PFSK-1 (cell line): ENCODE results near the gene CNTN5.

Experiments used
- FOXP2 ChIP-seq: optimal IDR thresholded peaks from 2 replicates; pipeline ENCODE3; 2011; ENCODE audit warnings: borderline replicate concordance, control low read depth, inconsistent platforms; ENCODE audit not compliant: insufficient read depth; ENCODE audit errors: extremely low read length, extremely low read depth
- POLR2AphosphoS5 ChIP-seq: IDR thresholded peaks from 2 replicates; pipeline ENCODE4 v1.6.1; 2012; ENCODE audit warnings: low read depth, mild to moderate bottlenecking, control low read depth, low read length, moderate library complexity
- SIN3A ChIP-seq: IDR thresholded peaks from 2 replicates; pipeline ENCODE4 v1.6.1; 2012; ENCODE audit warnings: mild to moderate bottlenecking, low read length, moderate library complexity, borderline replicate concordance; ENCODE audit not compliant: insufficient read depth
- TAF1 ChIP-seq: IDR thresholded peaks from 2 replicates; pipeline ENCODE4 v1.6.1; 2012; ENCODE audit warnings: low read length, control low read depth, borderline replicate concordance; ENCODE audit not compliant: insufficient read depth
- TF ChIP-seq, protein P1 (sequence below), 2 experiments: IDR thresholded peaks; 2 replicates each; pipeline versions ENCODE4 v1.6.1 to v1.8.0; 2011 to 2012; ENCODE audit warnings: low read depth in 2 of 2, low read length in 2 of 2, control low read depth in 1 of 2, inconsistent platforms in 1 of 2, mild to moderate bottlenecking in 1 of 2, moderate library complexity in 1 of 2; ENCODE audit not compliant: insufficient read depth in 1 of 2

Gene CNTN5

DNA sequence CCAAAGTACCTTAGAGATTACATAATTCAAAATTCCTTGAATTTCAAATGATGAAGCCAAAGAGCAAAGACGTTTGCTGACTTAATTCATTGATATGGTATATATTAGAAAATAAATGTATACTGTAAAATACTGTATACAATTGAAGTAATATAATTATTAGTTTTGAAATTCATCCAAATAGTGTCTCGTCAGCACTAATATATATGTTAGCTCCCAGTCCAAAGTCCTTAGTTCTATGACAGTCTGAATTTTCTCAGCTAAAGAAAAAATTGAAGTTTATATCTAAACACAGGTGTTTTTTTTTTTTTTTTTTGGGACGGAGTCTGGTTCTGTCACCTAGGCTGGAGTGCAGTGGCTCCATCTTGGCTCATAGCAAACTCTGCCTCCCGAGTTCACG lies 431.3 kb downstream of the CNTN5 start:
- TF ChIP-seq POLR2AphosphoS5, result no peak
- TF ChIP-seq SIN3A, result no peak
- TF ChIP-seq TAF1, result no peak
- no peak for TF ChIP-seq FOXP2
- TF ChIP-seq, protein P1, sequence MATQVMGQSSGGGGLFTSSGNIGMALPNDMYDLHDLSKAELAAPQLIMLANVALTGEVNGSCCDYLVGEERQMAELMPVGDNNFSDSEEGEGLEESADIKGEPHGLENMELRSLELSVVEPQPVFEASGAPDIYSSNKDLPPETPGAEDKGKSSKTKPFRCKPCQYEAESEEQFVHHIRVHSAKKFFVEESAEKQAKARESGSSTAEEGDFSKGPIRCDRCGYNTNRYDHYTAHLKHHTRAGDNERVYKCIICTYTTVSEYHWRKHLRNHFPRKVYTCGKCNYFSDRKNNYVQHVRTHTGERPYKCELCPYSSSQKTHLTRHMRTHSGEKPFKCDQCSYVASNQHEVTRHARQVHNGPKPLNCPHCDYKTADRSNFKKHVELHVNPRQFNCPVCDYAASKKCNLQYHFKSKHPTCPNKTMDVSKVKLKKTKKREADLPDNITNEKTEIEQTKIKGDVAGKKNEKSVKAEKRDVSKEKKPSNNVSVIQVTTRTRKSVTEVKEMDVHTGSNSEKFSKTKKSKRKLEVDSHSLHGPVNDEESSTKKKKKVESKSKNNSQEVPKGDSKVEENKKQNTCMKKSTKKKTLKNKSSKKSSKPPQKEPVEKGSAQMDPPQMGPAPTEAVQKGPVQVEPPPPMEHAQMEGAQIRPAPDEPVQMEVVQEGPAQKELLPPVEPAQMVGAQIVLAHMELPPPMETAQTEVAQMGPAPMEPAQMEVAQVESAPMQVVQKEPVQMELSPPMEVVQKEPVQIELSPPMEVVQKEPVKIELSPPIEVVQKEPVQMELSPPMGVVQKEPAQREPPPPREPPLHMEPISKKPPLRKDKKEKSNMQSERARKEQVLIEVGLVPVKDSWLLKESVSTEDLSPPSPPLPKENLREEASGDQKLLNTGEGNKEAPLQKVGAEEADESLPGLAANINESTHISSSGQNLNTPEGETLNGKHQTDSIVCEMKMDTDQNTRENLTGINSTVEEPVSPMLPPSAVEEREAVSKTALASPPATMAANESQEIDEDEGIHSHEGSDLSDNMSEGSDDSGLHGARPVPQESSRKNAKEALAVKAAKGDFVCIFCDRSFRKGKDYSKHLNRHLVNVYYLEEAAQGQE (IDR thresholded peaks at IDR 0.05; ENCODE audit: insufficient read depth in 1 of 2, low read depth in 2 of 2, low read length in 2 of 2), result no peak

DNA sequence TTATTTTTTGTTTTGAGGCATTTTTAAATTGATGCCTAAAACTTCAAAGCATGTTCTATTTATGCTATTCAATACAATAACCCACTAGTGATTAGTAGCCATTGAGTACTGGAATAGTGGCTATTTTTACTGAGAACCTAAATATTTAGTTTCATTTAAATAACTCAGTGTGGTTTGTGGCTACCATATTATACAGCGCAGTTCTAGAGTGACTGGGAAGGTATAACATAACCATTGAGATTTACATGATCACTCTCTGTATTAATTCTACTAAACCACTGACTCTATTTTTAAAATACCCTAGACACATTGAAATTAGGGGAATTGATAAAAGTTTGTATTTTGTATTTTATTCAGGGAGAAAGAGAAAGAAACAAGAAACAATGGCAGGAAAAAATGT lies 441.2 kb downstream of the CNTN5 start:
- TF ChIP-seq FOXP2, result no peak
- TF ChIP-seq, protein P1 (IDR thresholded peaks at IDR 0.05; ENCODE audit: insufficient read depth in 1 of 2, low read depth in 2 of 2, low read length in 2 of 2), result no peak
- no peak for TF ChIP-seq SIN3A
- TF ChIP-seq POLR2AphosphoS5, result no peak
- no peak for TF ChIP-seq TAF1

DNA sequence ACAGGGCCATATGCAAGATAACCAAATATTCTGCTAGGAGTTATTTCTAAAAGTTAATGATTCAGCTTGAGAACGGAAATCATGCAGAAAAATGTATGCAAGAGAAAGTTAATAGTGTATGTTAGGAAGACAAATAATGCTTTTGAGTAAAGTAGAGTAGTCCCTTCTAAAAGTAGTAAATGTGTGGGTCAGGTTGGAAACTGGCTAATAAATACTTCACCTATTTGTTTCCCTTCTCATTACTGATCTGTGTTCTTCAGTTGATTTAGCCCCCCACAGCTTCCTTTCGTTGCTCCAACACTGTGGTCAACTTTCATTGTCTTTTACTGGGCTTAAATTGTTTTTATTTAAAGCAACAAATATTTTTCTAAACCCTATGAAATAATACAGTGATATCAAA lies 444.2 kb downstream of the CNTN5 start:
- TF ChIP-seq FOXP2 (no peak), SIN3A (no peak), POLR2AphosphoS5 (no peak), TAF1 (no peak)
- TF ChIP-seq, protein P1 (IDR thresholded peaks at IDR 0.05; ENCODE audit: insufficient read depth in 1 of 2, low read depth in 2 of 2, low read length in 2 of 2), result no peak

DNA sequence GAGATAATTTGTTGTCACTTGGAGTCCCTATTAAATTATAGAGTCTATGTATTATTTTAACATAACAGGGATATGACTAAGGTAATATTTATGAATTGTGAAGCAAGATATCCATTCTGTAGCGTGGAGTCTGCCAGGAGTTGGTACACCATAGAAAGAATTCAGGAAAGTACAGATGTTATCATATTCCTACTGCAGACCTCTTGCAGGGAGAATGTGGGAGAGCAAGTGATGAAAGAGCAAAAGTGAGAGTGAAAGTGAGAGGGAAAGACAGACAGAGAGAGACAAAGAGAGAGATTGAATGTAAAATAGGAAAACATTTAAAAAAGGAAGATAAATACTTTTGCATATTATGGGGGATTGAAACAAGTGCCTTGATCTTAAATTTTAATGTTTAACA lies 468.8 kb downstream of the CNTN5 start:
- TF ChIP-seq SIN3A (no peak), POLR2AphosphoS5 (no peak), TAF1 (no peak), FOXP2 (no peak)
- TF ChIP-seq, protein P1 (IDR thresholded peaks at IDR 0.05; ENCODE audit: insufficient read depth in 1 of 2, low read depth in 2 of 2, low read length in 2 of 2), result no peak

DNA sequence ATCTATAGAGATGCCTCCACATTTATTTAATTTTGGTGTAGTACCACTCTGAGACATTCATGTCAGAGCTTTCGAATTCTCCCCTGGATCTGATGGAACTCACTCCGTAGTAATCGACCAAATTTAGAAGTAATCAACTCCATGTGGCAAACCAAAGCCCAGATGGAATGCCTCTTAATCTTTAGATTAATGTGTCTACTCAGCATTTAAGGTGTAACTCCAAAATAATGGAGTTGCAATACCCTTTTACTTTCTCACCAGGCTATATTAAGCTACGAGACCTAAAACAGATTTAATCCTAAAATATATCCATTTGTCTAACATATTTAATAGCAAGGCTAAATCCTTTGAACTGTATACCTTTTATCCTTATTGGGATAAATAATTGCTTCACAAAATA lies 473.3 kb downstream of the CNTN5 start:
- no peak for TF ChIP-seq POLR2AphosphoS5
- no peak for TF ChIP-seq FOXP2
- TF ChIP-seq, protein P1 (IDR thresholded peaks at IDR 0.05; ENCODE audit: insufficient read depth in 1 of 2, low read depth in 2 of 2, low read length in 2 of 2), result no peak
- TF ChIP-seq SIN3A, result no peak
- TF ChIP-seq TAF1, result no peak
